ENCODE measurements around the gene STT3B.

Gene STT3B

GRCh38 chr3:31613654-31614053 lies 80.9 kb downstream of the STT3B start:
- in situ Hi-C loops (cut with MboI; ENCODE audit: low sequenced_read_pairs, unreplicated experiment), result no loop called here
- no peak for DNase-seq (ENCODE audit: low spot score)
- no peak for TF ChIP-seq CTCF (IDR thresholded peaks at IDR 0.05; ENCODE audit: borderline replicate concordance, control extremely low read depth, extremely low read depth, insufficient read depth, missing control alignments)

GRCh38 chr3:31614162-31614921 lies 81.6 kb downstream of the STT3B start:
- DNase-seq (ENCODE audit: low spot score), result no peak
- TF ChIP-seq CTCF (IDR thresholded peaks at IDR 0.05; ENCODE audit: borderline replicate concordance, control extremely low read depth, extremely low read depth, insufficient read depth, missing control alignments), result no peak
- in situ Hi-C loops (cut with MboI; ENCODE audit: low sequenced_read_pairs, unreplicated experiment), result no loop called here

DNA sequence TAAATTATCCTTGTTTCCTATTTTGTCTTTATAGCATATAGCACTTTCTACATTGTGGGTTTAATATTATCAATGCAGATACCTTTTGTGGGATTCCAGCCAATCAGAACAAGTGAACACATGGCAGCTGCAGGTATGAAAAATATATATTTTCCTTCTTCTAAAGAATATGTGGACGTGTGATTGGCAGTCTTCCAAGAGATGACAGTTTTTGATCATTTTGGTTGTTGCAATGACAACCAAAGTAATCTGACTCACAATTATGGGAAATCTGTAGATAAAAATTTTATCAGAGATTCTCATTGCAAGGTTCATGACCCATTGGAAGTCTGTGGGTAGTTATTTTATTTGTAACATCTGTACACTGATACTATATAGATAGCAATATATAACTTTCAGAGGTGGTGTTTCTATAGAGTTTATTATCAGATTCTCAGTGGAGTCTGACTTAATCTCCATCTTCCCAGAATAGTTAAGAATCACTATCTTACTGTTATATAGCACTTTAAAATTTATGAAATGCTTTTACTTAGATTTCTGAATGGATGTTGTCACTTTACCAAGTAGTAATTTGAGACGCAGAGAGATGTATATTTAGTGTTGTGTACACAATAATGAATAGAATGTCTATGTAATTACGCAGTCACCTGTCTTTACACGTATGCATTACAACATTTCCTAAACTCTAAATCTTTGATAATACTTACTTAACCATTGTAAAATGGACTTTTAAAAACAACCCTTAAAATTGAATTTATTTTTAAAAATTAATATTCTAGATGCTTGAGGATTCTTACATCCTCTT lies 82.5 kb downstream of the STT3B start:
- no peak for DNase-seq (ENCODE audit: low spot score)
- TF ChIP-seq CTCF (IDR thresholded peaks at IDR 0.05; ENCODE audit: borderline replicate concordance, control extremely low read depth, extremely low read depth, insufficient read depth, missing control alignments), result no peak
- in situ Hi-C loops (cut with MboI; ENCODE audit: low sequenced_read_pairs, unreplicated experiment), result no loop called here

- DNase-seq (ENCODE audit: low spot score), result no peak
- in situ Hi-C loops (cut with MboI; ENCODE audit: low sequenced_read_pairs, unreplicated experiment), result no loop called here
- TF ChIP-seq CTCF (IDR thresholded peaks at IDR 0.05; ENCODE audit: borderline replicate concordance, control extremely low read depth, extremely low read depth, insufficient read depth, missing control alignments), result no peak
Observed at GRCh38 chr3:31616711-31617110, 84.0 kb downstream of the STT3B start.

GRCh38 chr3:31620656-31621055 lies 87.9 kb downstream of the STT3B start:
- DNase-seq (ENCODE audit: low spot score), result no peak
- in situ Hi-C loops (cut with MboI; ENCODE audit: low sequenced_read_pairs, unreplicated experiment), result no loop called here
- TF ChIP-seq CTCF (IDR thresholded peaks at IDR 0.05; ENCODE audit: borderline replicate concordance, control extremely low read depth, extremely low read depth, insufficient read depth, missing control alignments), result no peak

GRCh38 chr3:31621314-31621713 lies 88.6 kb downstream of the STT3B start:
- no peak for TF ChIP-seq CTCF (IDR thresholded peaks at IDR 0.05; ENCODE audit: borderline replicate concordance, control extremely low read depth, extremely low read depth, insufficient read depth, missing control alignments)
- in situ Hi-C loops (cut with MboI; ENCODE audit: low sequenced_read_pairs, unreplicated experiment), result no loop called here

More at GRCh38 chr3:31621314-31621713, 88.6 kb downstream of the STT3B start:
- DNase-seq (ENCODE audit: low spot score), result no peak

All from GM13976 (cell line).